K562 (cell line): ENCODE results near the gene LRRFIP2. TPM values are rescaled to one million over a fixed set of nuclear protein-coding genes. Genes with fewer than 3 reads are reported as not detected.

Experiments used
- ATAC-seq: fragments of 200-7000 bp; cut with Tn5 transposase; 3 replicates; pipeline ENCODE4 v1.9.1; 2020; ENCODE audit warnings: moderate library complexity
- BruUV-seq: library from RNA; stranded (reverse); fragments of 400-500 nt; replicated peaks from 2 replicates; lab custom pipeline; 2021; lab: Mats Ljungman, UMichigan
- CTCF ChIA-PET: fragments of 300-600 bp; formaldehyde crosslinking; extraction: SDS; loops from one replicate; lab custom pipeline; 2021; ENCODE audit warnings: low intra/inter-chr PET ratio; lab: Yijun Ruan, JAX
- POLR2A ChIA-PET: fragments of 300-600, 350-650 bp; sonication (Branson Sonifier 250); formaldehyde crosslinking; extraction: SDS; loops from one replicate; lab custom pipeline; 2021; ENCODE audit warnings: antibody characterized with exemption, inconsistent platforms; lab: Yijun Ruan, JAX
- DNase-seq, 4 experiments: peaks; one replicate each; pipeline versions ENCODE4 v3.0.0 to v3.0.0-alpha.2; 2011 to 2018; ENCODE audit warnings: low spot score in 3 of 4, mixed read lengths in 3 of 4; ENCODE audit errors: extremely low read depth in 1 of 4
- FAIRE-seq: peaks from 2 replicates; lab custom pipeline; 2011; peaks lifted over from hg19 to GRCh38; lab: Jason Lieb, UNC
- H2AFZ ChIP-seq: 2 replicates; pipeline ENCODE4 v1.6.0; 2011; ENCODE audit warnings: low read depth, low read length, control low read depth, inconsistent platforms
- H3K27ac ChIP-seq: fragments of 200-600 bp; 3 replicates; pipeline ENCODE4 v1.8.0; 2011; ENCODE audit warnings: low read depth, mild to moderate bottlenecking, control low read depth, inconsistent platforms, low read length, moderate library complexity, mixed read lengths; ENCODE audit errors: extremely low read depth
- H3K27me3 ChIP-seq, 2 experiments: fragments of 300-600 bp in 1 of 2; 2 replicates in 1 of 2; 3 replicates in 1 of 2; pipeline versions ENCODE4 v1.6.0 to v1.8.0; 2011; ENCODE audit warnings: inconsistent platforms in 2 of 2, low read length in 2 of 2, mild to moderate bottlenecking in 1 of 2, mixed read lengths in 1 of 2, moderate library complexity in 1 of 2; ENCODE audit not compliant: control insufficient read depth in 2 of 2, insufficient read depth in 2 of 2
- H3K36me3 ChIP-seq: fragments of 300-600 bp; 3 replicates; pipeline ENCODE4 v1.8.0; 2011; ENCODE audit warnings: mild to moderate bottlenecking, low read length, inconsistent platforms; ENCODE audit not compliant: control insufficient read depth, insufficient read depth
- H3K4me1 ChIP-seq, 2 experiments: fragments of 200-600 bp in 1 of 2; replicated peaks in 1 of 2; 2 replicates in 1 of 2; 3 replicates in 1 of 2; pipeline versions ENCODE4 v1.5.1 to v1.8.0; 2011; ENCODE audit warnings: inconsistent platforms in 2 of 2, low read length in 2 of 2, mild to moderate bottlenecking in 1 of 2, mixed read lengths in 1 of 2, moderate library complexity in 1 of 2; ENCODE audit not compliant: control insufficient read depth in 2 of 2, insufficient read depth in 2 of 2
- H3K4me2 ChIP-seq: 2 replicates; pipeline ENCODE4 v1.6.1; 2011; ENCODE audit warnings: low read length, control low read depth, inconsistent platforms, mixed read lengths; ENCODE audit not compliant: insufficient read depth
- H3K4me3 ChIP-seq: fragments of 200-600 bp; sonication (generic), shearing (Covaris generic); 2 replicates; pipeline ENCODE4 v1.5.1; 2016; ENCODE audit warnings: control low read depth, inconsistent platforms
- H3K79me2 ChIP-seq: fragments of 200-600 bp; 3 replicates; pipeline ENCODE4 v1.8.0; 2011; ENCODE audit warnings: low read length, inconsistent platforms; ENCODE audit not compliant: control insufficient read depth, insufficient read depth
- H3K9ac ChIP-seq, 2 experiments: 2 replicates each; pipeline versions ENCODE4 v1.6.0 to v1.6.1; 2011; ENCODE audit warnings: low read depth in 2 of 2, low read length in 2 of 2, control low read depth in 1 of 2, inconsistent platforms in 1 of 2, mild to moderate bottlenecking in 1 of 2, mixed read lengths in 1 of 2; ENCODE audit not compliant: insufficient read depth in 1 of 2
- H3K9me1 ChIP-seq: one replicate; pipeline ENCODE4 v1.6.0; 2011; ENCODE audit warnings: inconsistent platforms, mild to moderate bottlenecking, low read length, moderate library complexity; ENCODE audit not compliant: control insufficient read depth, insufficient read depth
- H3K9me3 ChIP-seq: replicated peaks from 2 replicates; pipeline ENCODE4 v1.5.1; 2011; ENCODE audit warnings: low read depth, low read length, inconsistent platforms; ENCODE audit not compliant: control insufficient read depth, insufficient read depth
- H4K20me1 ChIP-seq: replicated peaks from 2 replicates; pipeline ENCODE4 v1.6.1; 2011; ENCODE audit warnings: low read length, inconsistent platforms, mixed read lengths; ENCODE audit not compliant: control insufficient read depth, insufficient read depth
- CBFA2T2 ChIP-seq: fragments of 450-650 bp; conservative IDR thresholded peaks from 2 replicates; pipeline ENCODE4 v1.6.1; 2017; ENCODE audit warnings: mild to moderate bottlenecking
- CBX1 ChIP-seq: sonication (generic); IDR thresholded peaks from 2 replicates; pipeline ENCODE4 v1.6.1; 2016; ENCODE audit warnings: antibody characterized with exemption, low read depth, mild to moderate bottlenecking
- CTBP1 ChIP-seq: fragments of 450-650 bp; IDR thresholded peaks from 2 replicates; pipeline ENCODE4 v1.6.1; 2016; ENCODE audit warnings: borderline replicate concordance
- E2F3 ChIP-seq: fragments of 250-450 bp; sonication (Bioruptor Pico); IDR thresholded peaks from 2 replicates; pipeline ENCODE4 v1.4.0; 2020; ENCODE audit warnings: mild to moderate bottlenecking
- FOSL1 ChIP-seq: fragments of 200-800 bp; sonication (Bioruptor generic); conservative IDR thresholded peaks from 2 replicates; pipeline ENCODE4 v1.6.1; 2016; ENCODE audit warnings: missing genetic modification characterization, missing compliant biosample characterization
- JUND ChIP-seq, 2 experiments: IDR thresholded peaks; 2 replicates in 1 of 2; 3 replicates in 1 of 2; pipeline ENCODE4 v1.6.1; 2011; ENCODE audit warnings: borderline replicate concordance in 2 of 2, low read depth in 2 of 2, low read length in 2 of 2, improper control_type of control experiment in 1 of 2, missing biosample characterization in 1 of 2, missing genetic modification characterization in 1 of 2, missing genetic modification reagents in 1 of 2
- MTA1 ChIP-seq: fragments of 450-650 bp; IDR thresholded peaks from 2 replicates; pipeline ENCODE4 v1.6.1; 2017; ENCODE audit warnings: borderline replicate concordance
- MYC ChIP-seq, 2 experiments: fragments of 250-450 bp in 1 of 2; sonication (Bioruptor Pico) in 1 of 2; IDR thresholded peaks; 2 replicates each; pipeline versions ENCODE4 v1.5.1 to v1.6.1; 2012 to 2021; ENCODE audit warnings: low read depth in 2 of 2, borderline replicate concordance in 1 of 2, improper control_type of control experiment in 1 of 2, low read length in 1 of 2, mild to moderate bottlenecking in 1 of 2, moderate library complexity in 1 of 2
- NEUROD1 ChIP-seq: fragments of 150-350 bp; IDR thresholded peaks from 2 replicates; pipeline ENCODE4 v1.6.1; 2014; ENCODE audit warnings: borderline replicate concordance, low read length, low read depth; ENCODE audit not compliant: partially characterized antibody
- PML ChIP-seq: IDR thresholded peaks from 2 replicates; pipeline ENCODE4 v1.6.1; 2012; ENCODE audit warnings: low read length, inconsistent platforms
- PYGO2 ChIP-seq: fragments of 450-650 bp; IDR thresholded peaks from 2 replicates; pipeline ENCODE4 v1.6.1; 2016; ENCODE audit warnings: mild to moderate bottlenecking, missing genetic modification characterization, moderate library complexity, missing compliant biosample characterization
- RBM39 ChIP-seq: fragments of 200-400 bp; formaldehyde crosslinking; optimal IDR thresholded peaks from 2 replicates; pipeline ENCODE3; 2018; ENCODE audit warnings: low read depth, low read length
- RREB1 ChIP-seq: fragments of 250-450 bp; sonication (Bioruptor Pico); IDR thresholded peaks from 2 replicates; pipeline ENCODE4 v1.4.0; 2020
- TCF3 ChIP-seq: sonication (generic); formaldehyde crosslinking; IDR thresholded peaks from 2 replicates; pipeline ENCODE4 v1.4.0; 2020; ENCODE audit warnings: mild to moderate bottlenecking, missing genetic modification reagents
- U2AF2 ChIP-seq: fragments of 200-400 bp; formaldehyde crosslinking; optimal IDR thresholded peaks from 2 replicates; pipeline ENCODE3; 2017; ENCODE audit warnings: low read depth, mild to moderate bottlenecking, low read length
- WHSC1 ChIP-seq: IDR thresholded peaks from one replicate; pipeline ENCODE4 v1.6.1; 2012; ENCODE audit warnings: low read length, control low read depth, inconsistent platforms
- ZNF830 ChIP-seq: fragments of 250-450 bp; sonication (Bioruptor Pico); IDR thresholded peaks from 2 replicates; pipeline ENCODE4 v1.5.0; 2021; ENCODE audit warnings: mild to moderate bottlenecking
- in situ Hi-C: fragments of 300-500 bp; cut with MboI; formaldehyde crosslinking; loops from 4 replicates; pipeline ENCODE4 v1.15.0; 2018; ENCODE audit warnings: inconsistent platforms, mixed read lengths
- intact Hi-C: fragments of 100-400 bp; cut with micrococcal nuclease; formaldehyde crosslinking; loops from 2 replicates; pipeline ENCODE4 v1.14.2; 2022
- polyA plus RNA-seq, 8 experiments: library from polyadenylated mRNA; depleted of rRNA in 4 of 8; stranded (reverse) in 5 of 8; unstranded in 3 of 8; fragments of >200 nt; fragmentation: Nextera tagmentation in 2 of 8; fragmentation: Illumina TruSeq in 1 of 8; extraction: Ambion mirVana in 2 of 8; extraction: Trizol in 1 of 8; gene quantifications; 2 replicates each; pipeline versions ENCODE4 v1.2.1 to v1.2.3, GENCODE V29; 2011 to 2014; ENCODE audit warnings: inconsistent platforms in 1 of 8, missing spikeins in 1 of 8
- total RNA-seq, 7 experiments: library from RNA; depleted of rRNA in 6 of 7; stranded (reverse); fragments of >200 nt in 6 of 7; fragmentation: Illumina TruSeq in 2 of 7; extraction: Trizol in 2 of 7; gene quantifications; 2 replicates each; pipeline versions ENCODE4 v1.2.1 to v1.2.3, GENCODE V29; 2011 to 2021; ENCODE audit warnings: low replicate concordance in 1 of 7

LRRFIP2 gene
- total and polyA plus RNA-seq, 9 of the 15 experiments (the other 6 are each of a cell fraction or from before 2014, with no cell fraction given), result 9.9 to 53.9 (median 42.7) TPM

DNA sequence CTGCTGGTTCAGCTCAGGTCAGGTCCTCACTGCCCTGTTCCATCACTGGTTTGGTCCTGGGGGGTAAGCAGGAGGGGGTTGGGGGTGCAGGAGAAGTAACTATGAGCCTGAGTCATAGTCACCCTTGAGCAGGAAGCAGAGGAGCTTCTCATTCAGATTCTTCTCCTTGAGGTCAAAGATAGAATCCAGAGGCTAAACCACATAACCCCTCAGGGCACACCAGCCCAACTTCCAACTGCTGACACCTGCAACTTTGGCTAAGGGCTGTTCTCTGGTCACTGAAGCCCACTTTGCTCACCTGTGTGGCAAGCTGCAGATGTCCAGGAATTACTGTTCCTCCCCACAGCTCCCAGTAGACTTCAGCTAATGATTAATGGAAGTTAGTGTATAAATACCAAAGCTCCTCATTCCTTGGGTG, 48.8 kb upstream of the LRRFIP2 start:
- H3K9me3 ChIP-seq, result no peaks in the 10 kb centered on the region
- in situ Hi-C loops, result no loop called here
- H3K79me2 ChIP-seq, result no peaks in the 10 kb centered on the region
- no peaks in the 10 kb centered on the region for H3K9me1 ChIP-seq
- no peaks in the 10 kb centered on the region for H4K20me1 ChIP-seq
- ChIA-PET CTCF (no interaction called here), POLR2A (interaction anchor here (0.5 to 0.8 kb wide), 3 partner anchors 10 to 196 kb away, joined by 3 to 4 read pairs (median 4); no protein-coding TSS in a partner anchor)
- peaks cover 4 to 11% of the 10 kb centered on the region in 2 experiments; a peak in 4 of 5 replicates for H3K4me1 ChIP-seq
- H3K27ac ChIP-seq, result no peak overlapping the region
- H3K4me2 ChIP-seq, result no peak overlapping the region
- H3K36me3 ChIP-seq, result no peaks in the 10 kb centered on the region
- H2AFZ ChIP-seq, result no peak overlapping the region
- intact Hi-C loops, result no loop called here
- H3K27me3 ChIP-seq, result no peaks in the 10 kb centered on the region
- DNase-seq (peak in 1 of 4 experiments; percentile 43), ATAC-seq (peak; percentile 67), FAIRE-seq (peak; percentile 54)
- H3K9ac ChIP-seq, result no peak overlapping the region; a peak in 1 of 4 replicates
- BruUV-seq, result no TSS peak
- no peak overlapping the region for H3K4me3 ChIP-seq
- TF ChIP-seq NEUROD1, result no peak
- no peak for TF ChIP-seq PYGO2 (tag)
- peak; percentile 27; the same call in 1 of the 2 replicates for TF ChIP-seq CBFA2T2
- TF ChIP-seq CTBP1, result peak; percentile 21; the same call in 1 of the 2 replicates
- no peak for TF ChIP-seq PML
- TF ChIP-seq WHSC1, result no peak
- no peak for TF ChIP-seq U2AF2
- TF ChIP-seq RBM39, result no peak
- TF ChIP-seq FOSL1, result peak; percentile 65
- peak; percentile 49; the same call in 1 of the 2 replicates for TF ChIP-seq JUND (IDR thresholded peaks at IDR 0.05; ENCODE audit: borderline replicate concordance, low read depth, low read length)
- TF ChIP-seq JUND (tag; IDR thresholded peaks at IDR 0.05; ENCODE audit: borderline replicate concordance, low read depth, low read length), result 0 out of 3 replicates have a peak, but pooled peaks have one; percentile 12
- TF ChIP-seq MYC (IDR thresholded peaks at IDR 0.05; ENCODE audit: low read depth, low read length), result no peak
- no peak for TF ChIP-seq MYC (CRISPR knock-in tag; IDR thresholded peaks at IDR 0.05; ENCODE audit: borderline replicate concordance, low read depth)
- TF ChIP-seq TCF3 (CRISPR knock-in tag), result no peak
- TF ChIP-seq ZNF830 (CRISPR knock-in tag), result no peak
- no peak for TF ChIP-seq MTA1
- TF ChIP-seq CBX1, result no peak
- no peak for TF ChIP-seq E2F3 (CRISPR knock-in tag)
- no peak for TF ChIP-seq RREB1 (CRISPR knock-in tag)
